Mucosa of descending colon (tissue), 3 donors: ENCODE data around the gene CAV1. TPM values are rescaled to one million over a fixed set of nuclear protein-coding genes. Genes with fewer than 3 reads are reported as not detected.
"Not testable (repeated sequence)": the region's sequence is repeated elsewhere in the genome, so short reads cannot be mapped to it uniquely, and the experiment has no call there.

Experiments used
- ATAC-seq: fragments of 200-7000 bp; cut with Tn5 transposase; one replicate; pipeline ENCODE4 v1.9.1; 2020; ENCODE audit warnings: mild to moderate bottlenecking, moderate library complexity
- DNase-seq, 3 donors: peaks; one replicate each; pipeline ENCODE4 v3.0.0-alpha.2; 2020
- H3K36me3 ChIP-seq: fragments of 200-600 bp; one replicate; pipeline ENCODE4 v1.8.0; 2021; ENCODE audit warnings: low read depth, mild to moderate bottlenecking
- H3K4me1 ChIP-seq: fragments of 200-600 bp; one replicate; pipeline ENCODE4 v1.8.0; 2021; ENCODE audit warnings: low read depth, mild to moderate bottlenecking
- H3K4me3 ChIP-seq: fragments of 200-600 bp; one replicate; pipeline ENCODE4 v1.8.0; 2021; ENCODE audit warnings: mild to moderate bottlenecking
- H3K9me3 ChIP-seq: fragments of 200-600 bp; one replicate; pipeline ENCODE4 v1.8.0; 2021; ENCODE audit warnings: mild to moderate bottlenecking
- intact Hi-C, 2 donors: fragments of 100-400 bp; cut with DNase I in 1 of 2; cut with micrococcal nuclease in 1 of 2; formaldehyde crosslinking; loops; one replicate each; pipeline versions ENCODE4 v1.11.0 to v1.11.1; 2022; cut with DNase I, micrococcal nuclease
- total RNA-seq, 3 donors: library from RNA; stranded (reverse); fragmentation: NEBNext Ultra II Directional in 2 of 3; extraction: Animal tissue kit (Norgen Biotek cat#: 25700) in 2 of 3; gene quantifications; one replicate each; pipeline versions ENCODE4 v1.2.1 to v1.2.4, GENCODE V29; 2021 to 2023
- TF ChIP-seq, protein P1 (sequence below): fragments of 200-600 bp; IDR thresholded peaks from one replicate; pipeline ENCODE4 v1.8.0; 2022; ENCODE audit warnings: antibody characterized with exemption, mild to moderate bottlenecking
- donor health status: DM: no; HTN: no; CAD: no; lungs with moderate emphysema.
- donor health status: DM: no; HTN: no; CAD: no.
- donor health status: DM: no; HTN: yes; CAD: no.

Gene CAV1
- total RNA-seq, 3 donors from 2014 or later = 17.9 to 248 (median 46.1) TPM

DNA sequence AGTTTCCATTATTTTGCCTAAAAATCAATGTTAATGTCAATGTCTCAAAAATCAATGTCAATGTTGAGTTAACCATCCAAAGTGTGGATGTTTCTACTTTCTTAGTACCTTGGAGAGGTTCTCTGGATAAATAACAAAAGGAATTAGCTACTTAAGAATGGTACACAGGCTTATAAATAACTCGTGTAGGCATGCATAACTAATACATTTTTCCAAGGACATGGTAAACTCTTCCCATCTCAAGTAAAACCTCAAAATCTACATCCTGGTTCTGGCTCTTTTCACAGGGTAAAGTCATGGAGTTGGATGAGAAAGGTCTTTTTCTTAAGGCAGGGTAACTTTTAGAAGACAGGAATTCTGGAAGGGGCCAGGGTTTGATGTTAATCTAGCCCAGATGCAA lies 59.9 kb downstream of the CAV1 start:
- TF ChIP-seq, protein P1, sequence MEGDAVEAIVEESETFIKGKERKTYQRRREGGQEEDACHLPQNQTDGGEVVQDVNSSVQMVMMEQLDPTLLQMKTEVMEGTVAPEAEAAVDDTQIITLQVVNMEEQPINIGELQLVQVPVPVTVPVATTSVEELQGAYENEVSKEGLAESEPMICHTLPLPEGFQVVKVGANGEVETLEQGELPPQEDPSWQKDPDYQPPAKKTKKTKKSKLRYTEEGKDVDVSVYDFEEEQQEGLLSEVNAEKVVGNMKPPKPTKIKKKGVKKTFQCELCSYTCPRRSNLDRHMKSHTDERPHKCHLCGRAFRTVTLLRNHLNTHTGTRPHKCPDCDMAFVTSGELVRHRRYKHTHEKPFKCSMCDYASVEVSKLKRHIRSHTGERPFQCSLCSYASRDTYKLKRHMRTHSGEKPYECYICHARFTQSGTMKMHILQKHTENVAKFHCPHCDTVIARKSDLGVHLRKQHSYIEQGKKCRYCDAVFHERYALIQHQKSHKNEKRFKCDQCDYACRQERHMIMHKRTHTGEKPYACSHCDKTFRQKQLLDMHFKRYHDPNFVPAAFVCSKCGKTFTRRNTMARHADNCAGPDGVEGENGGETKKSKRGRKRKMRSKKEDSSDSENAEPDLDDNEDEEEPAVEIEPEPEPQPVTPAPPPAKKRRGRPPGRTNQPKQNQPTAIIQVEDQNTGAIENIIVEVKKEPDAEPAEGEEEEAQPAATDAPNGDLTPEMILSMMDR = no peak
- H3K4me3 ChIP-seq = no peak overlapping the region
- H3K4me1 ChIP-seq = no peaks in the 10 kb centered on the region
- DNase-seq (no peak), ATAC-seq (no peak)
- H3K9me3 ChIP-seq = no peaks in the 10 kb centered on the region
- no peaks in the 10 kb centered on the region for H3K36me3 ChIP-seq
- intact Hi-C loops = loop anchor here (5.0 to 10.0 kb wide), 3 partner anchors 322 to 410 kb away; no protein-coding TSS in a partner anchor

DNA sequence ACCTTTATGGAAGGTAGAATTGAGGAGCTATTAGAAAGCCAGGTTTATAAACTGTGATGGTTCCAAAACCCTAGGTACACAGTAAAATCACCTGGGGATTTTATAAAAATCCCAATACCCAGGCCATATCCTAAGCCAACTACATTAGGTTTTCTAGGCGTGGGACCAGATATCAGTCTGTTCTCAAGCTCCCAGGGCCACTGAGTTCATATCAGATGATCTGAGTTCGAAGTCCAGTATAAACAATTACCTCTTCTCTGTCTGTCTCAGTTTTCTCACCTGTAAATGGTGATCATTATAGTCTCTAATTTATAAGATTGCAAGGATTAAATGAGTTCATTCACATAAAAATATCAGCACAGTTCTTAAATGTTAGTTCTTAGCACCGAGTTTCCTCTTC lies 60.6 kb downstream of the CAV1 start:
- no peaks in the 10 kb centered on the region for H3K36me3 ChIP-seq
- H3K4me3 ChIP-seq = no peak overlapping the region
- ATAC-seq = peak; percentile 46
- H3K4me1 ChIP-seq = no peaks in the 10 kb centered on the region
- intact Hi-C loops = loop anchor here (5.0 to 10.0 kb wide), 3 partner anchors 323 to 411 kb away; no protein-coding TSS in a partner anchor
- TF ChIP-seq, protein P1 = no peak
- DNase-seq = no peak
- H3K9me3 ChIP-seq = no peaks in the 10 kb centered on the region

DNA sequence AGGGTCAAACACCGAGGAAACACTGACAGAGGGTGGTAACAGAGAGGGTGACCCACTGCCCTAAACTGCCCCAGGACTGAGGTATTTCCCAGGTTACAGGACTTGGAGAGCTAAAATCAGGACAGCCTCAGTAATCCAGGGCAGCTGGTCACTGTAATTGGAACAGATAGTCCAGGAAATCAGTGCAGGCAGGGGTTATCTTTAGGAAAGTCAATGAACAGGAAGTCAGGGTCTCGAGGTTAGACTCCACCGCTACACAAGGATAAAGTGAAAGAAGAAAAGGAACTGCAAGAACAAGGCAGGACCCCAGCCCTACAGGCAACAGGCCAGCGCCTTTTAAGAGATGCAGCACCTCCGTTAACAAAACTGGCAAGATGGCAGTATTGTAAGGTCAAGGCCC lies 61.1 kb downstream of the CAV1 start:
- H3K4me3 ChIP-seq = no peak overlapping the region
- no peaks in the 10 kb centered on the region for H3K4me1 ChIP-seq
- no peaks in the 10 kb centered on the region for H3K36me3 ChIP-seq
- ATAC-seq (no peak), DNase-seq (no peak)
- intact Hi-C loops = loop anchor here (5.0 to 10.0 kb wide), 3 partner anchors 324 to 411 kb away; no protein-coding TSS in a partner anchor
- no peaks in the 10 kb centered on the region for H3K9me3 ChIP-seq
- TF ChIP-seq, protein P1 = no peak

DNA sequence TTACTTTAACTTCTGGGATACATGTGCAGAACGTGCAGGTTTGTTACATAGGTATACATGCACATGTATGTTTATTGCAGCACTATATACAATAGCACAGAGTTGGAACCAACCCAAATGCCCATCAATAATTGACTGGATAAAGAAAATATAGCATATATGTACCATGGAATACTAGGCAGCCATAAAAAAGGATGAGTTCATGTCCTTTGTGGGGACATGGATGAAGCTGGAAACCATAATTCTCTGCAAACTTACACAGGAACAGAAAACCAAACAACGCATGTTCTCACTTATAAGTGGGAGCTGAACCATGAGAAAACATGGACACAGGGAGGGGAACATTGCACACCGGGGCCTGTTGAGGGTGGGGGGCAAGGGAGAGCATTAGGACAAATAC lies 62.4 kb downstream of the CAV1 start:
- not testable (repeated sequence) for ATAC-seq, H3K4me1 ChIP-seq, H3K9me3 ChIP-seq, H3K4me3 ChIP-seq, H3K36me3 ChIP-seq, DNase-seq
- intact Hi-C loops = loop anchor here (5.0 to 10.0 kb wide), 3 partner anchors 325 to 412 kb away; no protein-coding TSS in a partner anchor

DNA sequence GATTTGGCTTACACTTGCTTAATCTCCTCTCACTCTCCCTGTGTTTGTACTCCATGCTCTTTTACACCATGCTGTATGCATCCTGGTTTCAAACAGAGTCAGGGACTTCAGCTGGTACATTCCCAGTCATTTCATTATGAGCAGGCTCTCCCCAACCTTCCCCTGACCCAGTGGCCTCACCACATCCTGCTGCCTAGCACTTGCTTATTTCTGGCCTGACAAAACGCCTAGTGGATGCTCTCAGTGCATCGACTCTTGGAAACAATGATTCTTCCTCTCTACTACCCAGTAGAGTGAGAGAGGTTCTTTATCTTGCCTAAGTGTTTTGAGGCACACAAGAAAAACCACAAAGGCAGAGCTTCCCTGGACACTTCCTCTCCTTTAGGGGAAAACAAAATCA lies 63.4 kb downstream of the CAV1 start:
- no peak for ATAC-seq
- peaks cover 12% of the 10 kb centered on the region for H3K4me1 ChIP-seq
- TF ChIP-seq, protein P1 = no peak
- DNase-seq = no peak
- no peaks in the 10 kb centered on the region for H3K36me3 ChIP-seq
- intact Hi-C loops = loop anchor here (5.0 to 10.0 kb wide), 3 partner anchors 326 to 413 kb away; no protein-coding TSS in a partner anchor
- H3K9me3 ChIP-seq = no peaks in the 10 kb centered on the region
- no peak overlapping the region for H3K4me3 ChIP-seq

DNA sequence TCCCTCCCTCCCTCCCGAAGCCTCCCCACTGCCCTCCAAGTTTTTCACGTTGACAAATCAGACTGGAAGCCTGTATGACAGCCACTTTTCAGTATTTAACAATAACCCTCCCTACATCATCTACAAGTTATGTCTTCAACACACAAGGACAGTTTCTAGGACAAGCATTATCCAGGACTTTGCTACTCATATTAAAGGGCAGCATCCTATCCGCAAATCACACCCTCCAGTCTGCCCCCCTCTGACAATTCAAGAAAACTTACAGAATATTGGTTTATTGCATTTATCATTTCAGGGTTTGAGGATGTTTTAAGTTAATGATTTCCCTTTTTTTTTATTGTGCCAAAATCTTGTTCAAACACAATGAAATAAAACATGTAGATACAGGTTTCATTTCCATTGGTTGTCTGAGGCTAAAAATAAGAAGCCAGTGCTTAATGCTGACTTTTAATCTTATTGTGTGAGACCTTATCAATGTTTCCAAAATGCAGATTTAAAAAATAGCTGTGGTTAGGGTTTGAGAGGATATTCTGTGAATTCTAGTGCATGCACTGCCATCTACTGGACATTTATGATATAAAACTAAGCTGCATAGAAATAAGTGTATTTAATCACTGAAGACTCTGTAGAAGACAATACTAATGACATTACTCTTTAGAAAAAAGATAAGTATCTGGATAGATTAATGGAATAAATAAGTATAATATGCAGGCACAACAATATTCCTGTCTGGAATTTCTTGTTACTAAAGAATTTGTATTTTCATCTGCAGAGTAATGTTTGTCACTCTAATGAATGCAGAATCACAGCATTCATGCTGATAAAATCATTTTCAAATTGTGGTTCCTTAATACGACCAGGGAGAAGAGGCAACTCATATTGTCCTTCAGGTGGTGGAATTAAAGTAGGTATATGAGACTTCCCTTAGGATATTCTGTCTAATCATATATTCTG lies 64.1 kb downstream of the CAV1 start:
- intact Hi-C loops = loop anchor here (5.0 to 10.0 kb wide), 3 partner anchors 327 to 414 kb away; no protein-coding TSS in a partner anchor
- DNase-seq (peak in 1 of 3 donors; percentile 22), ATAC-seq (peak; percentile 27)
- H3K36me3 ChIP-seq = no peaks in the 10 kb centered on the region
- TF ChIP-seq, protein P1 = peak; percentile 29
- peaks cover 12% of the 10 kb centered on the region for H3K4me1 ChIP-seq
- H3K4me3 ChIP-seq = no peak overlapping the region
- H3K9me3 ChIP-seq = no peaks in the 10 kb centered on the region
